Activated CD8-positive, alpha-beta memory T cell treated with anti-CD3 and anti-CD28 coated beads, Interleukin-2, amount 50 U/mL, for 4 hours (primary cell): Measurements from ENCODE around the gene PLCH1.

Experiments
- DNase-seq: peaks from one replicate; pipeline ENCODE4 v3.0.0-alpha.2; 2020

The PLCH1 gene

GRCh38 chr3:155604126-155604525, 140.7 kb downstream of the PLCH1 start:
- no peak for DNase-seq

- no peak for DNase-seq
Observed at GRCh38 chr3:155603302-155603701, 141.6 kb downstream of the PLCH1 start.

GRCh38 chr3:155602307-155602706, 142.6 kb downstream of the PLCH1 start:
- DNase-seq = no peak

GRCh38 chr3:155598671-155599070, 146.2 kb downstream of the PLCH1 start:
- DNase-seq = no peak

- DNase-seq = no peak
Observed at GRCh38 chr3:155596615-155597014, 148.3 kb downstream of the PLCH1 start.

- DNase-seq = no peak
Observed at GRCh38 chr3:155595371-155595770, 149.5 kb downstream of the PLCH1 start.

- DNase-seq = no peak
Observed at GRCh38 chr3:155594526-155595187, 150.2 kb downstream of the PLCH1 start.

GRCh38 chr3:155587581-155587980, 157.3 kb downstream of the PLCH1 start:
- no peak for DNase-seq

- DNase-seq = no peak
Observed at GRCh38 chr3:155585384-155585783, 159.5 kb downstream of the PLCH1 start.

GRCh38 chr3:155581579-155581978, 163.3 kb downstream of the PLCH1 start:
- no peak for DNase-seq

- DNase-seq = no peak
Observed at GRCh38 chr3:155572085-155572484, 172.8 kb downstream of the PLCH1 start.

GRCh38 chr3:155568295-155568694, 176.6 kb downstream of the PLCH1 start:
- no peak for DNase-seq

GRCh38 chr3:155560594-155560993, 184.3 kb downstream of the PLCH1 start:
- DNase-seq = no peak

- DNase-seq = no peak
Observed at GRCh38 chr3:155560135-155560534, 184.7 kb downstream of the PLCH1 start.

- DNase-seq = no peak
Observed at GRCh38 chr3:155556531-155556930, 188.3 kb downstream of the PLCH1 start.

- no peak for DNase-seq
Observed at GRCh38 chr3:155555479-155556060, 189.3 kb downstream of the PLCH1 start.

GRCh38 chr3:155554777-155555451, 190.0 kb downstream of the PLCH1 start:
- no peak for DNase-seq

GRCh38 chr3:155553780-155554179, 191.1 kb downstream of the PLCH1 start:
- no peak for DNase-seq

GRCh38 chr3:155553326-155553725, 191.5 kb downstream of the PLCH1 start:
- DNase-seq = no peak

- DNase-seq = no peak
Observed at GRCh38 chr3:155550391-155550790, 194.5 kb downstream of the PLCH1 start.

- no peak for DNase-seq
Observed at GRCh38 chr3:155549087-155549486, 195.8 kb downstream of the PLCH1 start.

GRCh38 chr3:155548195-155548594, 196.7 kb downstream of the PLCH1 start:
- no peak for DNase-seq

GRCh38 chr3:155535098-155535497, 209.8 kb downstream of the PLCH1 start:
- no peak for DNase-seq

GRCh38 chr3:155528579-155528978, 216.3 kb downstream of the PLCH1 start:
- no peak for DNase-seq
